SJCRH30 (cell line): ENCODE results near the gene LDLRAD1. TPM values are rescaled to one million over a fixed set of nuclear protein-coding genes. Genes with fewer than 3 reads are reported as not detected.
A peak's percentile ranks its signal among the peaks of the same experiment; 100 is the strongest.
"Not testable (repeated sequence)": the region's sequence is repeated elsewhere in the genome, so short reads cannot be mapped to it uniquely, and the experiment has no call there.

Experiments
- DNase-seq, 2 experiments: peaks; one replicate each; pipeline ENCODE4 v3.0.0-alpha.2; 2015 to 2020
- H3K27ac ChIP-seq: fragments of 250-450 bp; sonication (Bioruptor Pico); 2 replicates; pipeline ENCODE4 v1.5.1; 2020; ENCODE audit warnings: mild to moderate bottlenecking, moderate library complexity
- H3K27me3 ChIP-seq: fragments of 250-450 bp; sonication (Bioruptor Pico); 2 replicates; pipeline ENCODE4 v1.5.1; 2020; ENCODE audit warnings: mild to moderate bottlenecking, moderate library complexity
- H3K36me3 ChIP-seq: fragments of 250-450 bp; sonication (Bioruptor Pico); 2 replicates; pipeline ENCODE4 v1.5.1; 2020; ENCODE audit warnings: mild to moderate bottlenecking, moderate library complexity
- H3K4me1 ChIP-seq: fragments of 250-450 bp; sonication (Bioruptor Pico); 2 replicates; pipeline ENCODE4 v1.5.1; 2020; ENCODE audit warnings: mild to moderate bottlenecking, moderate library complexity
- H3K4me3 ChIP-seq: fragments of 250-450 bp; sonication (Bioruptor Pico); 2 replicates; pipeline ENCODE4 v1.5.1; 2020; ENCODE audit warnings: mild to moderate bottlenecking, moderate library complexity
- H3K9me3 ChIP-seq: fragments of 250-450 bp; sonication (Bioruptor Pico); replicated peaks from 2 replicates; pipeline ENCODE4 v1.5.1; 2020; ENCODE audit warnings: mild to moderate bottlenecking, moderate library complexity
- total RNA-seq: library from RNA; depleted of rRNA; stranded (reverse); fragments of >200 nt; shearing (Covaris generic); gene quantifications from 2 replicates; pipeline ENCODE4 v1.2.3, GENCODE V29; 2014; rRNA removed

The LDLRAD1 gene
- total RNA-seq = not detected in 2 replicates

DNA sequence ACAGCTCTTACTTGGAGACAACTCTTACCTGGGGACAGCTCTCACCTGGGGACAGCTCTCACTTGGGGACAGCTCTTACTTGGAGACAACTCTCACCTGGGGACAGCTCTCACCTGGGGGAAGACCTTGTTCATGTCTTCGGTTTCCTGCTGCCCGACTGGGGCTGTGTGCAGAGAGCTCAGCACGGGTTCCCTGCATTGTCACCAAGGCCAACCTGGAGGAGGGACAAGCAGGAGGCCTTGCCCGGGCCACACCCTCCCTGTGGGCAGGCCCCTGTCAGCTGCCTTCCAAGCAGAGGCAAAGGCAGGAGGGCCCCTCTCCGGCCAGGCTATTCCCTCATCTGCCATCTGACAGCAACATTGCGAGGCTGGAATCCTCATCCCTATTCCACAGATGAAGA lies at the start of gene LDLRAD1:
TSS of gene LDLRAD1 (minus strand) at position 208 of the 400 bp plus-strand sequence. CDS start at position 134, 74 bp downstream.
- no peak for DNase-seq
- Histone ChIP-seq H3K27ac (no peak within 1 kb of the TSS), H3K36me3 (no peaks in the 10 kb centered on the region), H3K4me1 (no peaks in the 10 kb centered on the region), H3K4me3 (no peak within 1 kb of the TSS), H3K27me3 (no peaks in the 10 kb centered on the region), H3K9me3 (no peaks in the 10 kb centered on the region)

- H3K4me3 ChIP-seq = no peak overlapping the region
- no peaks in the 10 kb centered on the region for H3K27me3 ChIP-seq
- no peaks in the 10 kb centered on the region for H3K36me3 ChIP-seq
- no peaks in the 10 kb centered on the region; the same call in 1 of the 2 replicates for H3K4me1 ChIP-seq
- DNase-seq = no peak
- H3K9me3 ChIP-seq = no peaks in the 10 kb centered on the region
- H3K27ac ChIP-seq = no peak overlapping the region
Measured at GRCh38 chr1:54064299-54064698, 46.3 kb upstream of the LDLRAD1 start.

GRCh38 chr1:54054438-54054749 lies 36.4 kb upstream of the LDLRAD1 start:
- Histone ChIP-seq H3K4me3 (peak overlapping the region; percentile 86), H3K4me1 (peaks cover 6% of the 10 kb centered on the region; the same call in 1 of the 2 replicates), H3K36me3 (no peaks in the 10 kb centered on the region), H3K27me3 (no peaks in the 10 kb centered on the region), H3K27ac (no peak overlapping the region), H3K9me3 (no peaks in the 10 kb centered on the region)
- no peak for DNase-seq

GRCh38 chr1:54053745-54054437 lies 35.9 kb upstream of the LDLRAD1 start:
- no peaks in the 10 kb centered on the region for H3K36me3 ChIP-seq
- DNase-seq = peak in 1 of 2 experiments; percentile 23
- H3K4me1 ChIP-seq = peaks cover 6% of the 10 kb centered on the region; the same call in 1 of the 2 replicates

DNA sequence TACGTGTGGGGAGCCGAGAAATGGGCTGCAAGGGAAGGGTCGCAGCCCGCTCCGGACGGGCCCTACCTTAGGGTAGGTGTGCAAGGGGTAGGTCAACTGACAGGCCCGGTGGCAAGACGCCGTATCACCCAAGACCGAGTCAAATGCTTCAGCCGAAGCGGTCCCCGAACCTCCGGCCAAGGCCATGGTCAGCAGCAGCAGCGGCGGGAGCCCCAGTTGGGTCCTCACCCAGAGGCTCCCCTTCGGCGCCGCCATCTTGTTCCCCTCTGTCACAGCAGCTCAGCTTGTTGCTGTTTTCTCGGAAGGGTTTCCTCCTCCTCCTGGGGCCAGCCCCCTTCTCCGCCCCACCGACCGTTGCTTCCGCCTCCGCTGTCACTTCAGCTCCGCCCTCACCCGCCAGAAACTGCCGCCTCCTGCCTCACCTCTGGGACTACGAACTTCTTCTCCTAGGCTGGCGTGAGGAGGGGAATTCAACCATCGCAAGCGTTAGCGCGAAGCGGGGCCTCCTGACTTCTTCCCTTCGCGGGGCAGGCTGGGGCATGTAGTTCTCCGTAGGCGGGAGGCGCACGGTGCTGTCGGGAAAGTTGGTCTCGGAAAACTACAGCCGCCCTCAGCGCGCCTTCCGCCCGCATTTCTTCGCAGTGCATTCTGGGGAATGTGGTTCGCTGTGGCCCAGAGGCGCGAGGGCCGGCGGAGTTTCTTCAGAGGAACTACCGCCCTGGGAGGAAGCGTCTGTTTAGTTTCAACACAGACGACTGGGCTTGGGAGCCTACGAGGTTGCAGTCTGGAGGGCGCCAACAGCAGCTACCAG lies 35.2 kb upstream of the LDLRAD1 start, which contains the start of the genes TCEANC2 and TMEM59:
TSS of gene TCEANC2 (plus strand) at position 675 of the 811 bp plus-strand sequence. CDS start 815 bp downstream, outside the sequence.
TSS of gene TMEM59 (minus strand) at position 271 of the 811 bp plus-strand sequence. CDS start at position 255, 16 bp downstream.
- H3K4me1 ChIP-seq = peaks cover 6% of the 10 kb centered on the region; the same call in 1 of the 2 replicates
- no peaks in the 10 kb centered on the region for H3K36me3 ChIP-seq
- H3K4me3 ChIP-seq = peak within 1 kb of the TSS; percentile 86
- DNase-seq = peak; percentile 99
- H3K27ac ChIP-seq = peak within 1 kb of the TSS; percentile 69
- no peaks in the 10 kb centered on the region for H3K27me3 ChIP-seq
- H3K9me3 ChIP-seq = no peaks in the 10 kb centered on the region

More at GRCh38 chr1:54053745-54054437, 35.9 kb upstream of the LDLRAD1 start:
- Histone ChIP-seq H3K4me3 (peak overlapping the region; percentile 86), H3K9me3 (no peaks in the 10 kb centered on the region), H3K27me3 (no peaks in the 10 kb centered on the region), H3K27ac (peak overlapping the region; percentile 69)

DNA sequence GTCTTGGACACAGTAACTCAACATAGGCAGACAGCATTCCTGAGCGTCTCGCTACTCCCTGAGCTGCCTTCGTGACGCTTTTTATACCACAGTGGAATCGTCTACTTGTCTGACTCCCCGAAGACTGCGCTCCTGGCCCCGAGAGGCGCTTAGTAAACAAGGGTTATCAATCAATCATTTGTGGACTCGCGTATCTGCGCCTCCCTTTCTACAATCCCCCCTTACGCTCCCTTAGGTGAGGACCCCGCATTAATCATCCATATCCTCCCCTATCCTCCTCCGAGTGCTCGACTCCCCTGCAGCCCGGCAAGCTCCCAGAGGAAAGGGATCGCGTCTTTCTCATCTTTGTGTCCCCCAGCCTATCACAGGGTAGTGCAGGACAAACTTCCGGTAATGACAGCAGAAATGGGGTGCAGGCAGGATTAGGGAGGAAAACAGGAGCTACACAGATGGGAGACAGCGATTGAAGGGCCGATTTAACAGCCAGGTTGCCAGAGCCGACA lies 34.5 kb upstream of the LDLRAD1 start:
- peak overlapping the region; percentile 86 for H3K4me3 ChIP-seq

GRCh38 chr1:54051933-54052430 lies 34.0 kb upstream of the LDLRAD1 start:
- Histone ChIP-seq H3K36me3 (no peaks in the 10 kb centered on the region), H3K27ac (peak overlapping the region; percentile 69), H3K4me3 (peak overlapping the region; percentile 86), H3K4me1 (peaks cover 9% of the 10 kb centered on the region; the same call in 1 of the 2 replicates), H3K9me3 (no peaks in the 10 kb centered on the region), H3K27me3 (no peaks in the 10 kb centered on the region)
- no peak for DNase-seq

More for the DNA sequence above, 34.5 kb upstream of the LDLRAD1 start:
- peak overlapping the region; percentile 69 for H3K27ac ChIP-seq
- H3K4me1 ChIP-seq = peaks cover 6% of the 10 kb centered on the region; the same call in 1 of the 2 replicates
- H3K27me3 ChIP-seq = no peaks in the 10 kb centered on the region
- H3K36me3 ChIP-seq = no peaks in the 10 kb centered on the region
- DNase-seq = peak; percentile 60 to 67
- no peaks in the 10 kb centered on the region for H3K9me3 ChIP-seq

GRCh38 chr1:54050435-54050834 lies 32.4 kb upstream of the LDLRAD1 start:
- not testable (repeated sequence) for H3K36me3 ChIP-seq, H3K27me3 ChIP-seq, H3K27ac ChIP-seq, H3K4me1 ChIP-seq, H3K4me3 ChIP-seq, DNase-seq, H3K9me3 ChIP-seq

GRCh38 chr1:54047384-54048305 lies 29.7 kb upstream of the LDLRAD1 start:
- Histone ChIP-seq H3K27ac (no peak overlapping the region), H3K27me3 (no peaks in the 10 kb centered on the region), H3K36me3 (peaks cover 24% of the 10 kb centered on the region), H3K4me3 (no peak overlapping the region), H3K9me3 (no peaks in the 10 kb centered on the region), H3K4me1 (peaks cover 7% of the 10 kb centered on the region; the same call in 1 of the 2 replicates)
- no peak for DNase-seq

DNA sequence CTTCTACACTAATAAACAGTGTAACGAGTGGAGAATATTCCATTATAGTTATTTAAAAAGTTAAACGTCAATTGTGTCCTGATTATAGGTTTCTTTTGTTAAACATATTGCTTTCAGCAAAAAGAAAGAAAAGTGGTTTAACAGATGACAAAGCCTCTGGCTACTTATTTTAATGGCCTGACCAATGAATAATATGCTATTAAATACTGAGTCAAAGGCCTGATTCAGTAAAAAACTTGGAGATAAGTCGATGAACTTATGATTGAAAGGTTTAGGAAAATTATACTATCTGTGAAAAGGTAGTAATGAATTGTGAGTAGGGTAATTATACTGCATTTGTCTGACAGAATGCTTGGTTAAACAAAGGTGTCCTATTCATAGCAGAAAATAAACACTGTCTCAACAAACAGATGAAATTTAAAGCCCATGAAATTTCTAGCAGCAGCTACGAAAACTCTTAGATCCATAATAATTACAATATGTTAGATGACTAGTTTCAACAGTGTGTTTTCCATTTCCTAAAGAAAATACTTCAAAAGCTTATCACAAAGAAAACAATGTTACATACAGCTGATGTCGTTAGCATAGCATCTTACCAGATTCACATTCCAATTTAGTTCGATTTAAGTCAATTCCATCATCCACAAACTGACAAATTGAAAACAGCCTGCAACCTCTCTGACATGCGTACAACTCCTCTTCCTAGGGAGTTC lies 28.8 kb upstream of the LDLRAD1 start:
- no peak for DNase-seq
- no peaks in the 10 kb centered on the region for H3K9me3 ChIP-seq
- H3K27ac ChIP-seq = no peak overlapping the region

GRCh38 chr1:54045496-54045895 lies 27.5 kb upstream of the LDLRAD1 start:
- H3K27ac ChIP-seq = no peak overlapping the region
- no peak for DNase-seq
- H3K27me3 ChIP-seq = no peaks in the 10 kb centered on the region
- H3K9me3 ChIP-seq = no peaks in the 10 kb centered on the region
- H3K36me3 ChIP-seq = peaks cover 40% of the 10 kb centered on the region
- H3K4me3 ChIP-seq = no peak overlapping the region
- peaks cover 3% of the 10 kb centered on the region; the same call in 1 of the 2 replicates for H3K4me1 ChIP-seq

More for the DNA sequence above, 28.8 kb upstream of the LDLRAD1 start:
- peaks cover 7% of the 10 kb centered on the region; the same call in 1 of the 2 replicates for H3K4me1 ChIP-seq
- H3K36me3 ChIP-seq = peaks cover 28% of the 10 kb centered on the region
- H3K4me3 ChIP-seq = no peak overlapping the region
- no peaks in the 10 kb centered on the region for H3K27me3 ChIP-seq

DNA sequence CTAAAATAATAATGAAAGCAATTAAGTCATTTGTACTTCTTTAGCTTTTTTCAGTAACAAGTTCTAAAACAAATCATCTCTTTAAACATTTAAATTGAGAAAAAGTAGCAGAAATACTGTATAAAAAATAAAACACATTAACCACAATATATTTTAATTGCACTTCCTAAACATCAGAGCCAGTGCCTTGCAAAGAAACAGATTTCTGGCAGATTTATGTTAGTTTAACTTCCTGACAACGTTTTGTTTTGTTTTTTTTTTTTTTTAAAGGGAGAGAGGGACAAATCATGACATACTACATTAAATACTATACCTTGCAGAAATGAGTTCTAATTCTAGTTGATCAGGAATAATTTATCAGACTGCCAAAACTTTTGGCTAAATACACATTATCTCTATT lies 23.8 kb upstream of the LDLRAD1 start:
- H3K27ac ChIP-seq = no peak overlapping the region
- H3K9me3 ChIP-seq = no peaks in the 10 kb centered on the region
- H3K27me3 ChIP-seq = no peaks in the 10 kb centered on the region
- H3K4me1 ChIP-seq = no peaks in the 10 kb centered on the region; the same call in 1 of the 2 replicates
- no peak overlapping the region for H3K4me3 ChIP-seq
- H3K36me3 ChIP-seq = peaks cover 53% of the 10 kb centered on the region
- DNase-seq = no peak

- Histone ChIP-seq H3K9me3 (no peaks in the 10 kb centered on the region), H3K27me3 (no peaks in the 10 kb centered on the region), H3K4me3 (no peak overlapping the region), H3K4me1 (no peaks in the 10 kb centered on the region), H3K27ac (no peak overlapping the region), H3K36me3 (peaks cover 53% of the 10 kb centered on the region)
- no peak for DNase-seq
Measured at GRCh38 chr1:54037476-54037875, 19.5 kb upstream of the LDLRAD1 start.
